Neutrophil (primary cell): ENCODE results near the gene HSPA5.
A peak's percentile ranks its signal among the peaks of the same experiment; 100 is the strongest.
"Not testable (repeated sequence)": the region's sequence is repeated elsewhere in the genome, so short reads cannot be mapped to it uniquely, and the experiment has no call there.

Experiments
- H3K27ac ChIP-seq: fragments of 200-600 bp; sonication (generic); 2 replicates; pipeline ENCODE4 v1.5.1; 2016; ENCODE audit warnings: mild to moderate bottlenecking, moderate library complexity
- H3K27me3 ChIP-seq: fragments of 200-600 bp; sonication (generic); 2 replicates; pipeline ENCODE4 v1.6.0; 2016; ENCODE audit warnings: mild to moderate bottlenecking
- H3K36me3 ChIP-seq: fragments of 200-600 bp; sonication (generic); 2 replicates; pipeline ENCODE4 v1.5.1; 2017
- H3K4me1 ChIP-seq, 2 experiments: fragments of 200-600 bp in 1 of 2; sonication (generic) in 1 of 2; 1 replicate in 1 of 2; 2 replicates in 1 of 2; pipeline versions ENCODE4 v1.5.1 to v1.6.1; 2013 to 2016; ENCODE audit warnings: low read depth in 1 of 2, low read length in 1 of 2, mild to moderate bottlenecking in 1 of 2, moderate library complexity in 1 of 2; ENCODE audit not compliant: control insufficient read depth in 1 of 2, insufficient read depth in 1 of 2
- H3K4me3 ChIP-seq, 2 experiments: fragments of 200-600 bp in 1 of 2; sonication (generic) in 1 of 2; 1 replicate in 1 of 2; 2 replicates in 1 of 2; pipeline ENCODE4 v1.5.1; 2013 to 2016; ENCODE audit warnings: low read depth in 1 of 2, low read length in 1 of 2, mild to moderate bottlenecking in 1 of 2, moderate library complexity in 1 of 2
- H3K9me3 ChIP-seq: fragments of 200-600 bp; sonication (generic); 2 replicates; pipeline ENCODE4 v1.5.1; 2016
- CTCF ChIP-seq: fragments of 200-600 bp; sonication (generic); IDR thresholded peaks from 2 replicates; pipeline ENCODE4 v1.5.1; 2016; ENCODE audit warnings: antibody characterized with exemption

HSPA5 gene

GRCh38 chr9:125233678-125234077 lies 7.5 kb downstream of the HSPA5 start:
- H3K36me3 ChIP-seq: peaks cover 82% of the 10 kb centered on the region
- no peaks in the 10 kb centered on the region for H3K9me3 ChIP-seq
- H3K4me3 ChIP-seq: no peak overlapping the region
- H3K4me1 ChIP-seq: peaks cover 6 to 13% of the 10 kb centered on the region in 2 experiments
- H3K27me3 ChIP-seq: no peaks in the 10 kb centered on the region
- no peak for TF ChIP-seq CTCF
- H3K27ac ChIP-seq: no peak overlapping the region

GRCh38 chr9:125227761-125228160 lies 13.4 kb downstream of the HSPA5 start:
- TF ChIP-seq CTCF: no peak
- Histone ChIP-seq H3K36me3 (peaks cover 43% of the 10 kb centered on the region), H3K27ac (no peak overlapping the region), H3K9me3 (no peaks in the 10 kb centered on the region), H3K27me3 (no peaks in the 10 kb centered on the region), H3K4me1 (no peaks in the 10 kb centered on the region), H3K4me3 (no peak overlapping the region)

- H3K27me3 ChIP-seq, H3K4me3 ChIP-seq, H3K27ac ChIP-seq, H3K4me1 ChIP-seq, H3K9me3 ChIP-seq: not testable (repeated sequence)
- peaks cover 40% of the 10 kb centered on the region for H3K36me3 ChIP-seq
These were observed 16.3 kb downstream of the HSPA5 start for GRCh38 chr9:125224858-125225257.

GRCh38 chr9:125218621-125219020 lies 22.5 kb downstream of the HSPA5 start:
- TF ChIP-seq CTCF: no peak
- Histone ChIP-seq H3K27me3 (no peaks in the 10 kb centered on the region), H3K36me3 (peaks cover 34% of the 10 kb centered on the region)

DNA sequence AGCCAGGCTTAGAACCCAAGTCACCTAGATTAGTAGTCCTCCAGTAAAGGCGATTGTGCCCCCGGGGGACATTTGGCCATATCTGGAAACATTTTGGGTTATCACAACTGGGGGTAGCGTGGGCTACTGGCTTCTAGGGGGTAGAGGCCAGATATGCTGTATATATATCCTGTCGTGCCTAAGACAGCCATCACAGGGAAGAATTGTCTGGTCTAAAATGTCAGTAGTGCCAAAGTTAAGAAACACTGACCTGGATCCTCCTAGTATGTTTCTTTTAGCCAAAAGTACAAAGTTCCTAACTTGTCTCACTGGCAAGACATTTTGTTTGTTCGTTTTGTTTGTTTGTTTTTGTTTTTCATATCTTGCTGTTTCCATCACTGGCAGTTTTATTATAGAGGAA lies 27.0 kb downstream of the HSPA5 start:
- H3K36me3 ChIP-seq: peaks cover 23% of the 10 kb centered on the region
- peak overlapping the region in 1 of 2 experiments; percentile 12 for H3K4me3 ChIP-seq
- H3K27me3 ChIP-seq: no peaks in the 10 kb centered on the region
- H3K27ac ChIP-seq: peak overlapping the region; percentile 73
- peaks cover 0 to 10% of the 10 kb centered on the region in 2 experiments for H3K4me1 ChIP-seq
- H3K9me3 ChIP-seq: no peaks in the 10 kb centered on the region
- TF ChIP-seq CTCF: no peak

More at GRCh38 chr9:125218621-125219020, 22.5 kb downstream of the HSPA5 start:
- H3K4me3 ChIP-seq: no peak overlapping the region
- peaks cover 0 to 10% of the 10 kb centered on the region in 2 experiments for H3K4me1 ChIP-seq
- H3K27ac ChIP-seq: no peak overlapping the region
- no peaks in the 10 kb centered on the region for H3K9me3 ChIP-seq

DNA sequence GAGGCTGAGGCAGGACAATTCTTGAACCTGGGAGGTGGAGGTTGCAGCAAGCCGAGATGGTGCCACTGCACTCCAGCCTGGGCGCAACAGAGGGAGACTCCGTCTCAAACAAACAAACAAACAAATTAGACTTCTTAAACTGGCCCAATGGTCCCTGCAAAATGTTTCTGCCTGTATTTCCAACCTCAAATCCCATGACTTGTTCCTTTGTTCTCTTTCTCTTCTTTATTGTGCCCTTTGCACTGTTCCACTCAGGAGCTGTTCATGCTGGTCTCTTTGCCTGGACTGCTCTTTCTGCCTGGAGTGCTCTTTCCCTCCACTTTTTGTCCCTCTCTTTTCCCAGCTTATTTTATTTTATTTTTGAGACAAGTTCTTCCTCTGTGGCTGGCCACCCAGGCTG lies 36.7 kb downstream of the HSPA5 start:
- Histone ChIP-seq H3K4me1 (peaks cover 10 to 13% of the 10 kb centered on the region in 2 experiments), H3K27ac (no peak overlapping the region), H3K27me3 (no peaks in the 10 kb centered on the region), H3K4me3 (no peak overlapping the region), H3K9me3 (no peaks in the 10 kb centered on the region), H3K36me3 (peaks cover 53% of the 10 kb centered on the region)
- no peak for TF ChIP-seq CTCF
